Nephron (organoid): Measurements from ENCODE around the gene MECR.

ENCODE experiments used
- H3K27ac Mint-ChIP-seq, 3 experiments: 2 replicates each; pipeline ENCODE4 v1.8.0; 2020; ENCODE audit warnings: mixed read lengths in 3 of 3, mild to moderate bottlenecking in 2 of 3, moderate library complexity in 1 of 3
- H3K27me3 Mint-ChIP-seq: 2 replicates; pipeline ENCODE4 v1.8.0; 2021; ENCODE audit warnings: low read depth, mild to moderate bottlenecking, moderate library complexity, mixed read lengths
- H3K36me3 Mint-ChIP-seq: 2 replicates; pipeline ENCODE4 v1.8.0; 2020; ENCODE audit warnings: low read depth, mixed read lengths
- H3K4me1 Mint-ChIP-seq: 2 replicates; pipeline ENCODE4 v1.8.0; 2020; ENCODE audit warnings: mixed read lengths
- H3K4me3 Mint-ChIP-seq, 3 experiments: 2 replicates each; pipeline ENCODE4 v1.8.0; 2020; ENCODE audit warnings: mild to moderate bottlenecking in 3 of 3, mixed read lengths in 3 of 3, moderate library complexity in 2 of 3
- H3K9me3 Mint-ChIP-seq: 2 replicates; pipeline ENCODE4 v1.8.0; 2020; ENCODE audit warnings: mixed read lengths
- TF ChIP-seq, protein P1 (sequence below), 3 experiments: fragments of 200-600 bp; sonication (generic); IDR thresholded peaks; one replicate each; pipeline ENCODE4 v1.5.0; 2021; ENCODE audit warnings: antibody characterized with exemption in 3 of 3; ENCODE audit not compliant: unreplicated experiment in 3 of 3

Gene MECR

DNA sequence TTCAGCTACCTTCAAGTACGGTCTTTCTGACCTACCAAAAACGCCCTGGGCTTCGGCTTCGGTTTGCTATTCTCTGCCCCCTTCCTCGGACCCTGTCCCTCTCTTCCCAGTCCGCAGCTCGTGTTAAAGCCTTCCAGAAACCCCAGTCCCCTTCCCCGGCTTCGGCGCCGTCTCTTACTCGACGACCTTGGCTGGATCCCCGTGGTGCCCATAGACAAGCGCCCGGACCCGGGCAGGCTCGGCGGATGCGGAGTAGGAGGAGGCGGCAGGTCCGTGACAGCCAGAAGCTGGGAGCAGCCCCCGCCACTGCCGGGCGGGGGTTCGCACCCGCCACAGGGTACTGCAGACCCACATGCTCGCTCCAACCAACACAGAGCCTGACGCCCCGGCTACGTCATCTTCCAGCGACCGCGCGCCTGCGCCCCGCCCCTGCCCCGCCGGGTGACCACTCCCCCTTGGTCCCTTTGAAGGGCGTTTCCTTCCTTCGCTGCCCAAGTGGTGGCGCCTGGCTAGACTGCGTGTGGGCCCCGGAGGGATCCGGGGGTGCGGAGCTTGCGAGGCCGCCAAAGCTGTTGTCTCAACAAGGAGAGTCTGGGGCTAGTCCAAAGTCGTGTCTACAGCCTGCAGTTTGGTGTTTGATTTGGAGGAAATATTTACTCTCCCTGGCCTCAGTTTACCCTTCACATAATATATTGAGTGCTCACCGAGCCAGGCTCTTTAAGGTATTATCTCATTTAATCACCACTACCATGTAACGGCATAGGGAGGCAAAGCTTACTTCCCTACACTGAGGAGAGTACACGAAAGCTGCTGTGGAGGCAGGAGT, at the start of gene MECR:
MECR (minus strand) TSS at position 382 of the 826 bp plus-strand sequence; CDS start at position 354, 28 bp downstream.
- Mint-ChIP-seq H3K36me3 (no peaks in the 10 kb centered on the region), H3K27me3 (peaks cover 3% of the 10 kb centered on the region), H3K4me1 (peaks cover 23% of the 10 kb centered on the region), H3K9me3 (no peaks in the 10 kb centered on the region), H3K4me3 (peak within 1 kb of the TSS; percentile 88 to 93 (median 92)), H3K27ac (peak within 1 kb of the TSS; percentile 84 to 93 (median 87))
- TF ChIP-seq, protein P1, sequence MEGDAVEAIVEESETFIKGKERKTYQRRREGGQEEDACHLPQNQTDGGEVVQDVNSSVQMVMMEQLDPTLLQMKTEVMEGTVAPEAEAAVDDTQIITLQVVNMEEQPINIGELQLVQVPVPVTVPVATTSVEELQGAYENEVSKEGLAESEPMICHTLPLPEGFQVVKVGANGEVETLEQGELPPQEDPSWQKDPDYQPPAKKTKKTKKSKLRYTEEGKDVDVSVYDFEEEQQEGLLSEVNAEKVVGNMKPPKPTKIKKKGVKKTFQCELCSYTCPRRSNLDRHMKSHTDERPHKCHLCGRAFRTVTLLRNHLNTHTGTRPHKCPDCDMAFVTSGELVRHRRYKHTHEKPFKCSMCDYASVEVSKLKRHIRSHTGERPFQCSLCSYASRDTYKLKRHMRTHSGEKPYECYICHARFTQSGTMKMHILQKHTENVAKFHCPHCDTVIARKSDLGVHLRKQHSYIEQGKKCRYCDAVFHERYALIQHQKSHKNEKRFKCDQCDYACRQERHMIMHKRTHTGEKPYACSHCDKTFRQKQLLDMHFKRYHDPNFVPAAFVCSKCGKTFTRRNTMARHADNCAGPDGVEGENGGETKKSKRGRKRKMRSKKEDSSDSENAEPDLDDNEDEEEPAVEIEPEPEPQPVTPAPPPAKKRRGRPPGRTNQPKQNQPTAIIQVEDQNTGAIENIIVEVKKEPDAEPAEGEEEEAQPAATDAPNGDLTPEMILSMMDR (IDR thresholded peaks at IDR 0.05; ENCODE audit: unreplicated experiment in 3 of 3) = peak in 2 of 3 experiments; percentile 11 to 14

GRCh38 chr1:29279951-29280391, 49.2 kb upstream of the MECR start:
- Mint-ChIP-seq H3K4me3 (no peak overlapping the region), H3K9me3 (peaks cover 2% of the 10 kb centered on the region), H3K27me3 (no peaks in the 10 kb centered on the region), H3K36me3 (peaks cover 21% of the 10 kb centered on the region), H3K4me1 (peaks cover 24% of the 10 kb centered on the region), H3K27ac (peak overlapping the region in 2 of 3 experiments; percentile 7 to 40)
- TF ChIP-seq, protein P1 (IDR thresholded peaks at IDR 0.05; ENCODE audit: unreplicated experiment in 3 of 3) = no peak

GRCh38 chr1:29279406-29279805, 48.7 kb upstream of the MECR start:
- Mint-ChIP-seq H3K27ac (peak overlapping the region in 1 of 3 experiments; percentile 40), H3K27me3 (no peaks in the 10 kb centered on the region), H3K9me3 (peaks cover 2% of the 10 kb centered on the region), H3K36me3 (peaks cover 21% of the 10 kb centered on the region), H3K4me1 (peaks cover 24% of the 10 kb centered on the region), H3K4me3 (no peak overlapping the region)
- TF ChIP-seq, protein P1 (IDR thresholded peaks at IDR 0.05; ENCODE audit: unreplicated experiment in 3 of 3) = no peak

- Mint-ChIP-seq H3K9me3 (peaks cover 2% of the 10 kb centered on the region), H3K36me3 (peaks cover 21% of the 10 kb centered on the region), H3K27ac (no peak overlapping the region), H3K4me3 (no peak overlapping the region), H3K4me1 (peaks cover 19% of the 10 kb centered on the region), H3K27me3 (peaks cover 3% of the 10 kb centered on the region)
- TF ChIP-seq, protein P1 (IDR thresholded peaks at IDR 0.05; ENCODE audit: unreplicated experiment in 3 of 3) = no peak
Observed at GRCh38 chr1:29278124-29278523, 47.4 kb upstream of the MECR start.

DNA sequence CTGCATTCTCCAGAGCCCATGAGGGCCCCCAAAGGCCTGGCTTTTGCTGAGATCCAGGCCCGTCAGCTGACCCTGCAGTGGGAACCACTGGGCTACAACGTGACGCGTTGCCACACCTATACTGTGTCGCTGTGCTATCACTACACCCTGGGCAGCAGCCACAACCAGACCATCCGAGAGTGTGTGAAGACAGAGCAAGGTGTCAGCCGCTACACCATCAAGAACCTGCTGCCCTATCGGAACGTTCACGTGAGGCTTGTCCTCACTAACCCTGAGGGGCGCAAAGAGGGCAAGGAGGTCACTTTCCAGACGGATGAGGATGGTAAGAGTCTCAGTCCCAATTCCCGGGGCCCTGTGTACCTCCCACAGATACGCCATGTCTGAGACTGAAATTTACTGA, 44.7 kb upstream of the MECR start:
- H3K4me1 Mint-ChIP-seq = peaks cover 20% of the 10 kb centered on the region
- H3K4me3 Mint-ChIP-seq = no peak overlapping the region
- peaks cover 3% of the 10 kb centered on the region for H3K27me3 Mint-ChIP-seq
- TF ChIP-seq, protein P1 (IDR thresholded peaks at IDR 0.05; ENCODE audit: unreplicated experiment in 3 of 3) = no peak
- peaks cover 2% of the 10 kb centered on the region for H3K9me3 Mint-ChIP-seq
- peaks cover 21% of the 10 kb centered on the region for H3K36me3 Mint-ChIP-seq
- no peak overlapping the region for H3K27ac Mint-ChIP-seq
